K562 (cell line): Measurements from ENCODE around the gene GAL. TPM values are rescaled to one million over a fixed set of nuclear protein-coding genes. Genes with fewer than 3 reads are reported as not detected.

Source experiments
- ATAC-seq: fragments of 200-7000 bp; cut with Tn5 transposase; 3 replicates; pipeline ENCODE4 v1.9.1; 2020; ENCODE audit warnings: moderate library complexity
- BruUV-seq: library from RNA; stranded (reverse); fragments of 400-500 nt; replicated peaks from 2 replicates; lab custom pipeline; 2021; lab: Mats Ljungman, UMichigan
- CTCF ChIA-PET: fragments of 300-600 bp; formaldehyde crosslinking; extraction: SDS; loops from one replicate; lab custom pipeline; 2021; ENCODE audit warnings: low intra/inter-chr PET ratio; lab: Yijun Ruan, JAX
- POLR2A ChIA-PET: fragments of 300-600, 350-650 bp; sonication (Branson Sonifier 250); formaldehyde crosslinking; extraction: SDS; loops from one replicate; lab custom pipeline; 2021; ENCODE audit warnings: antibody characterized with exemption, inconsistent platforms; lab: Yijun Ruan, JAX
- DNase-seq, 4 experiments: peaks; one replicate each; pipeline versions ENCODE4 v3.0.0 to v3.0.0-alpha.2; 2011 to 2018; ENCODE audit warnings: low spot score in 3 of 4, mixed read lengths in 3 of 4; ENCODE audit errors: extremely low read depth in 1 of 4
- FAIRE-seq: peaks from 2 replicates; lab custom pipeline; 2011; peaks lifted over from hg19 to GRCh38; lab: Jason Lieb, UNC
- H2AFZ ChIP-seq: 2 replicates; pipeline ENCODE4 v1.6.0; 2011; ENCODE audit warnings: low read depth, low read length, control low read depth, inconsistent platforms
- H3K27ac ChIP-seq: fragments of 200-600 bp; 3 replicates; pipeline ENCODE4 v1.8.0; 2011; ENCODE audit warnings: low read depth, mild to moderate bottlenecking, control low read depth, inconsistent platforms, low read length, moderate library complexity, mixed read lengths; ENCODE audit errors: extremely low read depth
- H3K27me3 ChIP-seq, 2 experiments: fragments of 300-600 bp in 1 of 2; 2 replicates in 1 of 2; 3 replicates in 1 of 2; pipeline versions ENCODE4 v1.6.0 to v1.8.0; 2011; ENCODE audit warnings: inconsistent platforms in 2 of 2, low read length in 2 of 2, mild to moderate bottlenecking in 1 of 2, mixed read lengths in 1 of 2, moderate library complexity in 1 of 2; ENCODE audit not compliant: control insufficient read depth in 2 of 2, insufficient read depth in 2 of 2
- H3K36me3 ChIP-seq: fragments of 300-600 bp; 3 replicates; pipeline ENCODE4 v1.8.0; 2011; ENCODE audit warnings: mild to moderate bottlenecking, low read length, inconsistent platforms; ENCODE audit not compliant: control insufficient read depth, insufficient read depth
- H3K4me1 ChIP-seq, 2 experiments: fragments of 200-600 bp in 1 of 2; replicated peaks in 1 of 2; 2 replicates in 1 of 2; 3 replicates in 1 of 2; pipeline versions ENCODE4 v1.5.1 to v1.8.0; 2011; ENCODE audit warnings: inconsistent platforms in 2 of 2, low read length in 2 of 2, mild to moderate bottlenecking in 1 of 2, mixed read lengths in 1 of 2, moderate library complexity in 1 of 2; ENCODE audit not compliant: control insufficient read depth in 2 of 2, insufficient read depth in 2 of 2
- H3K4me2 ChIP-seq: 2 replicates; pipeline ENCODE4 v1.6.1; 2011; ENCODE audit warnings: low read length, control low read depth, inconsistent platforms, mixed read lengths; ENCODE audit not compliant: insufficient read depth
- H3K4me3 ChIP-seq: fragments of 200-600 bp; sonication (generic), shearing (Covaris generic); 2 replicates; pipeline ENCODE4 v1.5.1; 2016; ENCODE audit warnings: control low read depth, inconsistent platforms
- H3K79me2 ChIP-seq: fragments of 200-600 bp; 3 replicates; pipeline ENCODE4 v1.8.0; 2011; ENCODE audit warnings: low read length, inconsistent platforms; ENCODE audit not compliant: control insufficient read depth, insufficient read depth
- H3K9ac ChIP-seq, 2 experiments: 2 replicates each; pipeline versions ENCODE4 v1.6.0 to v1.6.1; 2011; ENCODE audit warnings: low read depth in 2 of 2, low read length in 2 of 2, control low read depth in 1 of 2, inconsistent platforms in 1 of 2, mild to moderate bottlenecking in 1 of 2, mixed read lengths in 1 of 2; ENCODE audit not compliant: insufficient read depth in 1 of 2
- H3K9me1 ChIP-seq: one replicate; pipeline ENCODE4 v1.6.0; 2011; ENCODE audit warnings: inconsistent platforms, mild to moderate bottlenecking, low read length, moderate library complexity; ENCODE audit not compliant: control insufficient read depth, insufficient read depth
- H3K9me3 ChIP-seq: replicated peaks from 2 replicates; pipeline ENCODE4 v1.5.1; 2011; ENCODE audit warnings: low read depth, low read length, inconsistent platforms; ENCODE audit not compliant: control insufficient read depth, insufficient read depth
- H4K20me1 ChIP-seq: replicated peaks from 2 replicates; pipeline ENCODE4 v1.6.1; 2011; ENCODE audit warnings: low read length, inconsistent platforms, mixed read lengths; ENCODE audit not compliant: control insufficient read depth, insufficient read depth
- MBD1 ChIP-seq: fragments of 250-450 bp; sonication (Bioruptor Pico); IDR thresholded peaks from 2 replicates; pipeline ENCODE4 v1.8.0; 2022; ENCODE audit warnings: inconsistent platforms
- MEIS2 ChIP-seq: fragments of 450-650 bp; IDR thresholded peaks from 2 replicates; pipeline ENCODE4 v1.6.1; 2014; ENCODE audit warnings: mild to moderate bottlenecking; ENCODE audit not compliant: partially characterized antibody
- NBN ChIP-seq: fragments of 450-650 bp; IDR thresholded peaks from 2 replicates; pipeline ENCODE4 v1.6.1; 2016; ENCODE audit warnings: low read depth, mild to moderate bottlenecking
- NFRKB ChIP-seq: fragments of 450-650 bp; IDR thresholded peaks from 2 replicates; pipeline ENCODE4 v1.6.1; 2016; ENCODE audit warnings: low read depth
- PML ChIP-seq: IDR thresholded peaks from 2 replicates; pipeline ENCODE4 v1.6.1; 2012; ENCODE audit warnings: low read length, inconsistent platforms
- RBFOX2 ChIP-seq: fragments of 200-400 bp; formaldehyde crosslinking; IDR thresholded peaks from 2 replicates; pipeline ENCODE4 v1.6.1; 2017; ENCODE audit warnings: low read depth, mild to moderate bottlenecking, low read length, moderate library complexity
- TAF1 ChIP-seq: IDR thresholded peaks from 2 replicates; pipeline ENCODE4 v1.6.1; 2011; ENCODE audit warnings: mild to moderate bottlenecking, low read length, moderate library complexity; ENCODE audit not compliant: insufficient read depth, control insufficient read depth, severe bottlenecking; ENCODE audit errors: extremely low read depth
- ZNF239 ChIP-seq: fragments of 250-450 bp; sonication (Bioruptor Pico); IDR thresholded peaks from 2 replicates; pipeline ENCODE4 v1.4.0; 2020; ENCODE audit warnings: mild to moderate bottlenecking
- WGBS: fragments of 100-300 bp; shearing (Covaris generic); methylation state at CpG from one replicate; pipeline ENCODE4 v1.1.6; 2016; ENCODE audit warnings: low coverage, mixed read lengths; ENCODE audit not compliant: insufficient coverage; ENCODE audit errors: missing lambda C conversion rate; 5-methylcytosine and 5-hydroxymethylcytosine counted together
- in situ Hi-C: fragments of 300-500 bp; cut with MboI; formaldehyde crosslinking; loops from 4 replicates; pipeline ENCODE4 v1.15.0; 2018; ENCODE audit warnings: inconsistent platforms, mixed read lengths
- intact Hi-C: fragments of 100-400 bp; cut with micrococcal nuclease; formaldehyde crosslinking; loops from 2 replicates; pipeline ENCODE4 v1.14.2; 2022
- polyA plus RNA-seq, 8 experiments: library from polyadenylated mRNA; depleted of rRNA in 4 of 8; stranded (reverse) in 5 of 8; unstranded in 3 of 8; fragments of >200 nt; fragmentation: Nextera tagmentation in 2 of 8; fragmentation: Illumina TruSeq in 1 of 8; extraction: Ambion mirVana in 2 of 8; extraction: Trizol in 1 of 8; gene quantifications; 2 replicates each; pipeline versions ENCODE4 v1.2.1 to v1.2.3, GENCODE V29; 2011 to 2014; ENCODE audit warnings: inconsistent platforms in 1 of 8, missing spikeins in 1 of 8
- total RNA-seq, 7 experiments: library from RNA; depleted of rRNA in 6 of 7; stranded (reverse); fragments of >200 nt in 6 of 7; fragmentation: Illumina TruSeq in 2 of 7; extraction: Trizol in 2 of 7; gene quantifications; 2 replicates each; pipeline versions ENCODE4 v1.2.1 to v1.2.3, GENCODE V29; 2011 to 2021; ENCODE audit warnings: low replicate concordance in 1 of 7
- TF ChIP-seq, protein P1 (sequence below): fragments of 450-650 bp; IDR thresholded peaks from 2 replicates; pipeline ENCODE4 v1.6.1; 2017; ENCODE audit warnings: antibody characterized with exemption, mild to moderate bottlenecking

The GAL gene
- total and polyA plus RNA-seq, 9 of the 15 experiments (the other 6 are each of a cell fraction or from before 2014, with no cell fraction given): 10.6 to 119 (median 36.3) TPM

- H3K79me2 ChIP-seq: no peaks in the 10 kb centered on the region
- H3K36me3 ChIP-seq: no peaks in the 10 kb centered on the region
- peaks cover 48 to 96% of the 10 kb centered on the region in 2 experiments for H3K27me3 ChIP-seq
- in situ Hi-C loops: no loop called here
- H3K4me3 ChIP-seq: no peak overlapping the region
- no peak overlapping the region for H3K4me2 ChIP-seq
- TF ChIP-seq MEIS2: no peak
- no peaks in the 10 kb centered on the region; the same call in 1 of the 2 replicates for H4K20me1 ChIP-seq
- no peak overlapping the region for H3K27ac ChIP-seq
- no peak for ATAC-seq
- no peak overlapping the region for H3K9ac ChIP-seq
- intact Hi-C loops: no loop called here
- 22% methylated on average over 16 of the region's 18 CpGs for WGBS
- H2AFZ ChIP-seq: no peak overlapping the region
- no peak for FAIRE-seq
- no TSS peak for BruUV-seq
- CTCF ChIA-PET: no interaction called here
- H3K9me3 ChIP-seq: no peaks in the 10 kb centered on the region
- no peak for DNase-seq
- peaks cover 0 to 8% of the 10 kb centered on the region in 2 experiments; a peak in 2 of 5 replicates for H3K4me1 ChIP-seq
- POLR2A ChIA-PET: interaction anchor here (0.5 to 1.0 kb wide), 2 partner anchors 12 to 34 kb away, joined by 3 read pairs; no protein-coding TSS in a partner anchor
- no peaks in the 10 kb centered on the region for H3K9me1 ChIP-seq
Measured at GRCh38 chr11:68660066-68660810, 24.1 kb upstream of the GAL start.

- Histone ChIP-seq H3K9ac (no peak overlapping the region), H3K4me2 (no peak overlapping the region), H3K4me1 (peaks cover 0 to 8% of the 10 kb centered on the region in 2 experiments; a peak in 2 of 5 replicates), H3K4me3 (no peak overlapping the region), H3K36me3 (no peaks in the 10 kb centered on the region), H3K27me3 (peaks cover 43 to 93% of the 10 kb centered on the region in 2 experiments), H2AFZ (no peak overlapping the region), H3K9me1 (no peaks in the 10 kb centered on the region), H3K79me2 (no peaks in the 10 kb centered on the region), H3K9me3 (no peaks in the 10 kb centered on the region), H4K20me1 (no peaks in the 10 kb centered on the region; the same call in 1 of the 2 replicates), H3K27ac (no peak overlapping the region)
- no TSS peak for BruUV-seq
- DNase-seq (no peak), ATAC-seq (no peak), FAIRE-seq (no peak)
- in situ Hi-C loops (no loop called here), intact Hi-C loops (no loop called here)
- WGBS: 4% methylated on average over 15 of the region's 15 CpGs
- ChIA-PET CTCF (no interaction called here), POLR2A (no interaction called here)
- no peak for TF ChIP-seq MBD1 (CRISPR knock-in tag)
- TF ChIP-seq, protein P1, sequence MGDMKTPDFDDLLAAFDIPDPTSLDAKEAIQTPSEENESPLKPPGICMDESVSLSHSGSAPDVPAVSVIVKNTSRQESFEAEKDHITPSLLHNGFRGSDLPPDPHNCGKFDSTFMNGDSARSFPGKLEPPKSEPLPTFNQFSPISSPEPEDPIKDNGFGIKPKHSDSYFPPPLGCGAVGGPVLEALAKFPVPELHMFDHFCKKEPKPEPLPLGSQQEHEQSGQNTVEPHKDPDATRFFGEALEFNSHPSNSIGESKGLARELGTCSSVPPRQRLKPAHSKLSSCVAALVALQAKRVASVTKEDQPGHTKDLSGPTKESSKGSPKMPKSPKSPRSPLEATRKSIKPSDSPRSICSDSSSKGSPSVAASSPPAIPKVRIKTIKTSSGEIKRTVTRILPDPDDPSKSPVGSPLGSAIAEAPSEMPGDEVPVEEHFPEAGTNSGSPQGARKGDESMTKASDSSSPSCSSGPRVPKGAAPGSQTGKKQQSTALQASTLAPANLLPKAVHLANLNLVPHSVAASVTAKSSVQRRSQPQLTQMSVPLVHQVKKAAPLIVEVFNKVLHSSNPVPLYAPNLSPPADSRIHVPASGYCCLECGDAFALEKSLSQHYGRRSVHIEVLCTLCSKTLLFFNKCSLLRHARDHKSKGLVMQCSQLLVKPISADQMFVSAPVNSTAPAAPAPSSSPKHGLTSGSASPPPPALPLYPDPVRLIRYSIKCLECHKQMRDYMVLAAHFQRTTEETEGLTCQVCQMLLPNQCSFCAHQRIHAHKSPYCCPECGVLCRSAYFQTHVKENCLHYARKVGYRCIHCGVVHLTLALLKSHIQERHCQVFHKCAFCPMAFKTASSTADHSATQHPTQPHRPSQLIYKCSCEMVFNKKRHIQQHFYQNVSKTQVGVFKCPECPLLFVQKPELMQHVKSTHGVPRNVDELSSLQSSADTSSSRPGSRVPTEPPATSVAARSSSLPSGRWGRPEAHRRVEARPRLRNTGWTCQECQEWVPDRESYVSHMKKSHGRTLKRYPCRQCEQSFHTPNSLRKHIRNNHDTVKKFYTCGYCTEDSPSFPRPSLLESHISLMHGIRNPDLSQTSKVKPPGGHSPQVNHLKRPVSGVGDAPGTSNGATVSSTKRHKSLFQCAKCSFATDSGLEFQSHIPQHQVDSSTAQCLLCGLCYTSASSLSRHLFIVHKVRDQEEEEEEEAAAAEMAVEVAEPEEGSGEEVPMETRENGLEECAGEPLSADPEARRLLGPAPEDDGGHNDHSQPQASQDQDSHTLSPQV: no peak
- TF ChIP-seq ZNF239 (CRISPR knock-in tag): no peak
- TF ChIP-seq TAF1: no peak
- TF ChIP-seq NBN: no peak
- TF ChIP-seq RBFOX2: no peak
- no peak for TF ChIP-seq NFRKB
- TF ChIP-seq PML: no peak
Measured at GRCh38 chr11:68661014-68661413, 23.3 kb upstream of the GAL start.
